ENCODE results near the gene GSTO2.

- TF ChIP-seq, protein P1, sequence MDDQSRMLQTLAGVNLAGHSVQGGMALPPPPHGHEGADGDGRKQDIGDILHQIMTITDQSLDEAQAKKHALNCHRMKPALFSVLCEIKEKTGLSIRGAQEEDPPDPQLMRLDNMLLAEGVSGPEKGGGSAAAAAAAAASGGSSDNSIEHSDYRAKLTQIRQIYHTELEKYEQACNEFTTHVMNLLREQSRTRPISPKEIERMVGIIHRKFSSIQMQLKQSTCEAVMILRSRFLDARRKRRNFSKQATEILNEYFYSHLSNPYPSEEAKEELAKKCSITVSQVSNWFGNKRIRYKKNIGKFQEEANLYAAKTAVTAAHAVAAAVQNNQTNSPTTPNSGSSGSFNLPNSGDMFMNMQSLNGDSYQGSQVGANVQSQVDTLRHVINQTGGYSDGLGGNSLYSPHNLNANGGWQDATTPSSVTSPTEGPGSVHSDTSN (IDR thresholded peaks at IDR 0.05; ENCODE audit: insufficient replicate concordance, low read depth, low read length): no peak
- no peak for TF ChIP-seq HDAC2 (IDR thresholded peaks at IDR 0.05)
- no peak for TF ChIP-seq GATAD2B (conservative IDR thresholded peaks at IDR 0.05; ENCODE audit: low read depth)
- TF ChIP-seq, protein P2, sequence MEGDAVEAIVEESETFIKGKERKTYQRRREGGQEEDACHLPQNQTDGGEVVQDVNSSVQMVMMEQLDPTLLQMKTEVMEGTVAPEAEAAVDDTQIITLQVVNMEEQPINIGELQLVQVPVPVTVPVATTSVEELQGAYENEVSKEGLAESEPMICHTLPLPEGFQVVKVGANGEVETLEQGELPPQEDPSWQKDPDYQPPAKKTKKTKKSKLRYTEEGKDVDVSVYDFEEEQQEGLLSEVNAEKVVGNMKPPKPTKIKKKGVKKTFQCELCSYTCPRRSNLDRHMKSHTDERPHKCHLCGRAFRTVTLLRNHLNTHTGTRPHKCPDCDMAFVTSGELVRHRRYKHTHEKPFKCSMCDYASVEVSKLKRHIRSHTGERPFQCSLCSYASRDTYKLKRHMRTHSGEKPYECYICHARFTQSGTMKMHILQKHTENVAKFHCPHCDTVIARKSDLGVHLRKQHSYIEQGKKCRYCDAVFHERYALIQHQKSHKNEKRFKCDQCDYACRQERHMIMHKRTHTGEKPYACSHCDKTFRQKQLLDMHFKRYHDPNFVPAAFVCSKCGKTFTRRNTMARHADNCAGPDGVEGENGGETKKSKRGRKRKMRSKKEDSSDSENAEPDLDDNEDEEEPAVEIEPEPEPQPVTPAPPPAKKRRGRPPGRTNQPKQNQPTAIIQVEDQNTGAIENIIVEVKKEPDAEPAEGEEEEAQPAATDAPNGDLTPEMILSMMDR (IDR thresholded peaks at IDR 0.05 in 2 of 3, conservative IDR thresholded peaks at IDR 0.05 in 1 of 3; ENCODE audit: control insufficient read depth in 2 of 3, extremely low read depth in 1 of 3, insufficient read depth in 1 of 3, low read depth in 3 of 3, low read length in 3 of 3): no peak
- TF ChIP-seq, protein P3, sequence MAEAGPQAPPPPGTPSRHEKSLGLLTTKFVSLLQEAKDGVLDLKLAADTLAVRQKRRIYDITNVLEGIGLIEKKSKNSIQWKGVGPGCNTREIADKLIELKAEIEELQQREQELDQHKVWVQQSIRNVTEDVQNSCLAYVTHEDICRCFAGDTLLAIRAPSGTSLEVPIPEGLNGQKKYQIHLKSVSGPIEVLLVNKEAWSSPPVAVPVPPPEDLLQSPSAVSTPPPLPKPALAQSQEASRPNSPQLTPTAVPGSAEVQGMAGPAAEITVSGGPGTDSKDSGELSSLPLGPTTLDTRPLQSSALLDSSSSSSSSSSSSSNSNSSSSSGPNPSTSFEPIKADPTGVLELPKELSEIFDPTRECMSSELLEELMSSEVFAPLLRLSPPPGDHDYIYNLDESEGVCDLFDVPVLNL (IDR thresholded peaks at IDR 0.05; ENCODE audit: low read depth, low read length): no peak
- TF ChIP-seq NFIC (IDR thresholded peaks at IDR 0.05; ENCODE audit: low read depth, low read length): no peak
- TF ChIP-seq ZNF384 (IDR thresholded peaks at IDR 0.05; ENCODE audit: borderline replicate concordance, low read depth, low read length): no peak
- no peak for TF ChIP-seq CBX5 (IDR thresholded peaks at IDR 0.05; ENCODE audit: low read depth)
- TF ChIP-seq TCF3 (IDR thresholded peaks at IDR 0.05; ENCODE audit: borderline replicate concordance, insufficient read depth, low read depth, low read length): no peak
- no peak for TF ChIP-seq EP300 (IDR thresholded peaks at IDR 0.05; ENCODE audit: borderline replicate concordance in 1 of 2, control insufficient read depth in 1 of 2, low read depth in 2 of 2, low read length in 2 of 2)
These were observed 58.1 kb downstream of the GSTO2 start for GRCh38 chr10:104326991-104327610.

Measured in GM12878 (cell line).